WERI-Rb-1 (cell line): ENCODE data around the gene SLC25A28.
A peak's percentile ranks its signal among the peaks of the same experiment; 100 is the strongest.

Source experiments
- DNase-seq: peaks from one replicate; pipeline ENCODE4 v3.0.0-alpha.2; 2020
- H3K27ac ChIP-seq: fragments of 250-450 bp; sonication (Bioruptor Pico); 2 replicates; pipeline ENCODE4 v1.5.1; 2020; ENCODE audit warnings: mild to moderate bottlenecking, moderate library complexity
- H3K27me3 ChIP-seq: fragments of 250-450 bp; sonication (Bioruptor Pico); 2 replicates; pipeline ENCODE4 v1.5.1; 2021; ENCODE audit warnings: mild to moderate bottlenecking, low read depth, moderate library complexity; ENCODE audit not compliant: insufficient read depth, severe bottlenecking
- H3K36me3 ChIP-seq: fragments of 250-450 bp; sonication (Bioruptor Pico); 2 replicates; pipeline ENCODE4 v1.5.1; 2020; ENCODE audit warnings: mild to moderate bottlenecking, moderate library complexity
- H3K4me3 ChIP-seq: 2 replicates; pipeline ENCODE4 v1.5.1; 2011; ENCODE audit warnings: low read depth, mild to moderate bottlenecking, control low read depth, low read length
- H3K9me3 ChIP-seq: fragments of 250-450 bp; sonication (Bioruptor Pico); 2 replicates; pipeline ENCODE4 v1.5.1; 2021; ENCODE audit warnings: mild to moderate bottlenecking, moderate library complexity; ENCODE audit not compliant: severe bottlenecking
- TF ChIP-seq, protein P1 (sequence below): IDR thresholded peaks from 2 replicates; pipeline ENCODE4 v1.5.1; 2011; ENCODE audit warnings: low read depth, mild to moderate bottlenecking, control low read depth, inconsistent platforms, low read length

SLC25A28 gene

GRCh38 chr10:99620711-99621453 is 643 bp upstream of the SLC25A28 start:
- peaks cover 6% of the 10 kb centered on the region for H3K36me3 ChIP-seq
- peak overlapping the region; percentile 84 for H3K4me3 ChIP-seq
- no peaks in the 10 kb centered on the region for H3K27me3 ChIP-seq
- TF ChIP-seq, protein P1, sequence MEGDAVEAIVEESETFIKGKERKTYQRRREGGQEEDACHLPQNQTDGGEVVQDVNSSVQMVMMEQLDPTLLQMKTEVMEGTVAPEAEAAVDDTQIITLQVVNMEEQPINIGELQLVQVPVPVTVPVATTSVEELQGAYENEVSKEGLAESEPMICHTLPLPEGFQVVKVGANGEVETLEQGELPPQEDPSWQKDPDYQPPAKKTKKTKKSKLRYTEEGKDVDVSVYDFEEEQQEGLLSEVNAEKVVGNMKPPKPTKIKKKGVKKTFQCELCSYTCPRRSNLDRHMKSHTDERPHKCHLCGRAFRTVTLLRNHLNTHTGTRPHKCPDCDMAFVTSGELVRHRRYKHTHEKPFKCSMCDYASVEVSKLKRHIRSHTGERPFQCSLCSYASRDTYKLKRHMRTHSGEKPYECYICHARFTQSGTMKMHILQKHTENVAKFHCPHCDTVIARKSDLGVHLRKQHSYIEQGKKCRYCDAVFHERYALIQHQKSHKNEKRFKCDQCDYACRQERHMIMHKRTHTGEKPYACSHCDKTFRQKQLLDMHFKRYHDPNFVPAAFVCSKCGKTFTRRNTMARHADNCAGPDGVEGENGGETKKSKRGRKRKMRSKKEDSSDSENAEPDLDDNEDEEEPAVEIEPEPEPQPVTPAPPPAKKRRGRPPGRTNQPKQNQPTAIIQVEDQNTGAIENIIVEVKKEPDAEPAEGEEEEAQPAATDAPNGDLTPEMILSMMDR: no peak
- no peaks in the 10 kb centered on the region for H3K9me3 ChIP-seq
- peak overlapping the region; percentile 97 for H3K27ac ChIP-seq
- peak; percentile 97 for DNase-seq

DNA sequence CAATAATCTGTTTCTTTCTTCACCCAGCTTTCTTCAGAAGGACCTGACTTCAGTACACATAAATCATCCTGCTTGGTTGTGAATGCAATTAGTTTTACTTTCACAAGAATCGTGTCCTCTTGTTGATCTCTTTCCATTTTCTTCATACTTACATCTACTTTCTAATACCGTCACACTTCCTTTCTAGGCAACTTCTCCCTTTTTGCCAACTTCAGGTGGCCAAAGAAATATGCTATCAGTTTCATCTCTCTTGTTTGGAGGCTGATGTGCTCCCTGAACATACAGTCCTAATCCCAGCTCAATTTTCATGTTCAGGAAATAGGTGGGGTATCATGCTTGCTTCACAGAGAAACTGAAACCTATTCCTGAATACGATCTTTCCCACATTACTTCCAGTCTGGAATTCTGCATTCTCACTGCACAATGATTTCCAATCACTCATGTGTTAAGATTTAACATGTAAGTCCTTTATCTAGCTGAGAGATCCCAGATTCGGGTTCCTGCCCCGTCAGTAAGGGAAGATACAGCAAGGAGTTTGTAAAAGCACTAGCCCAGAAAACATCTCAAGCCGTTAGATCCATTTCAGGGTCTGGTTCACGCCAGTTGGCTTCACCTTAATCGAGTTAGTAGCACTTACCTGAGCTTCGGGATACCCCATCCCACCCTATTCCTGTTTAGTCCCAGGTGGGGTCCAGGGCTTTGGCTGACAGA is 994 bp downstream of the SLC25A28 start:
- Histone ChIP-seq H3K27ac (no peak overlapping the region), H3K27me3 (no peaks in the 10 kb centered on the region), H3K9me3 (no peaks in the 10 kb centered on the region), H3K36me3 (peaks cover 6% of the 10 kb centered on the region), H3K4me3 (peak overlapping the region; percentile 90)
- TF ChIP-seq, protein P1: no peak
- no peak for DNase-seq

- Histone ChIP-seq H3K27me3 (no peaks in the 10 kb centered on the region), H3K27ac (no peak overlapping the region), H3K36me3 (peaks cover 11% of the 10 kb centered on the region), H3K9me3 (no peaks in the 10 kb centered on the region), H3K4me3 (no peak overlapping the region)
- no peak for DNase-seq
- TF ChIP-seq, protein P1: no peak
These were observed 2.5 kb downstream of the SLC25A28 start for GRCh38 chr10:99617696-99618095.

DNA sequence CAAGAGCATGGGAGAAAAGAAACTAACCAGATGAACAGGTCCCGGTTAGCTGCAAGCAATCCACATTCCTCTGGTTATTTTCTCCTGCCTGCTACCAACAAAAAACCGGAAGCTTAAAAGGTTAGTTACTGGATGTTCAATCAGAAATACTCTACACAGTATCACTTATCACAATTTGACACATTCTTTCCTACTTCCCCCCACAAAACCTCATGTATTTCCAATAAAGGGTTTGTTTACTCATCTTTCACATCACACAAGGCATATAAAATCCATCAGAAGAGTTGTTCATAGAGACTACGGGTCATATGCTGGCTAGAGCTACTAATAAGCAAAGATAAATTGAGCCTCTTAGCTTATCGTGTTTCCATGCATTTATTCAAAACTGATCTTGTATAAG is 4.8 kb downstream of the SLC25A28 start:
- Histone ChIP-seq H3K27ac (no peak overlapping the region), H3K27me3 (no peaks in the 10 kb centered on the region), H3K9me3 (no peaks in the 10 kb centered on the region), H3K36me3 (peaks cover 17% of the 10 kb centered on the region), H3K4me3 (no peak overlapping the region)
- DNase-seq: no peak
- TF ChIP-seq, protein P1: no peak

DNA sequence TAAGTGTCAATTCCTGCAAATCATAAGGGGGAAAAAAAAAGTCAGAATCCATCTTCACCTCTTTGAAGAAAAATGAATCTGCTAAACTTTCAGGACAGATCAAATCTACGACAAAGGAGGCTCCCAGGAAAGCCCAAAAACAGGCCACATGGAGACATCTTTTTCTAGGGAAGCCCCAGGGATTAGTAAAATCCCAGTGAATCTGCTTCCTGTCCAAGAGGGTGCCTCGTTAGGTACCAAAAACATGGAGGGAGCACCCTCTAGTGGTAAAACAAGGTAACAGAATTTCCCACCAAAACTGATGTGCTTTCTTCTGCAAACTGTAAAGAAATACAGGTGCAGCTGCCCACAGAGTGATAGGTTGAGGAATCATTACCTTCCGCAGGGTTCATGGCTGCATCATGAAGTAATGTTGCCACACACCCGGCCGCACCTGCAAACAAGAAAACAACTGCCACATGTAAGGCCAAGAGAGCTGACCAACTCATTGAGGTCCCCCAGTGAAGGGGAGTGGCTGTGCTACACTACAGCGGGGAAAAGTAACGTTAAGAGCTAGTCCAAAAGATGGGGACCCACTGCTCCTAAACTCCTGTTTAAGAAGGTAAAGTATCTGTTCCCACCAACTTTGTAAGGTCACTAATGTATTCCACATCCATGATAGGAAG is 7.9 kb downstream of the SLC25A28 start:
- Histone ChIP-seq H3K9me3 (no peaks in the 10 kb centered on the region), H3K27me3 (no peaks in the 10 kb centered on the region), H3K27ac (no peak overlapping the region), H3K36me3 (peaks cover 13% of the 10 kb centered on the region), H3K4me3 (no peak overlapping the region)
- peak; percentile 53 for DNase-seq
- TF ChIP-seq, protein P1: peak; percentile 79
